B cell (primary cell): ENCODE measurements around the gene HOMER1. TPM values are rescaled to one million over a fixed set of nuclear protein-coding genes. Genes with fewer than 3 reads are reported as not detected.

Experiments
- ATAC-seq: fragments of 200-7000 bp; cut with Tn5 transposase; one replicate; pipeline ENCODE4 v1.10.0; 2021; ENCODE audit warnings: low read depth, mild to moderate bottlenecking, moderate number of reproducible peaks, moderate library complexity
- CTCF ChIA-PET: fragments of 350-600 bp; sonication (Branson Sonifier 250); formaldehyde crosslinking; loops from one replicate; lab custom pipeline; 2021; ENCODE audit warnings: antibody characterized with exemption, inconsistent platforms; lab: Charles Lee
- POLR2A ChIA-PET: fragments of 350-600 bp; sonication (Branson Sonifier 250); formaldehyde crosslinking; loops from one replicate; lab custom pipeline; 2021; ENCODE audit warnings: antibody characterized with exemption; lab: Charles Lee
- DNase-seq: peaks from one replicate; pipeline ENCODE4 v3.0.0; 2013
- H2AFZ ChIP-seq: 2 replicates; pipeline ENCODE4 v1.6.1; 2012; ENCODE audit warnings: mild to moderate bottlenecking, low read depth, low read length; ENCODE audit not compliant: insufficient read depth, poor library complexity, severe bottlenecking
- H3K27ac ChIP-seq, 2 donors: 1 replicate in 1 of 2; 2 replicates in 1 of 2; pipeline ENCODE4 v1.5.1; 2012 to 2013; ENCODE audit warnings: low read length in 2 of 2, mild to moderate bottlenecking in 2 of 2, moderate library complexity in 1 of 2
- H3K27me3 ChIP-seq, 4 experiments: fragments of 200-600 bp in 1 of 4; sonication (generic) in 1 of 4; replicated peaks in 1 of 4; 1 replicate in 2 of 4; 2 replicates in 2 of 4; pipeline versions ENCODE4 v1.6.1 to v1.7.0; 2013 to 2016; ENCODE audit warnings: low read length in 3 of 4, mild to moderate bottlenecking in 2 of 4, mixed read lengths in 1 of 4, moderate library complexity in 1 of 4; ENCODE audit not compliant: insufficient read depth in 4 of 4, control insufficient read depth in 3 of 4; ENCODE audit errors: control extremely low read depth in 1 of 4
- H3K36me3 ChIP-seq, 2 experiments: replicated peaks in 1 of 2; 1 replicate in 1 of 2; 2 replicates in 1 of 2; pipeline versions ENCODE4 v1.6.1 to v1.7.1; 2013; ENCODE audit warnings: low read length in 1 of 2; ENCODE audit not compliant: insufficient read depth in 2 of 2, control insufficient read depth in 1 of 2; ENCODE audit errors: control extremely low read depth in 1 of 2, extremely low read depth in 1 of 2
- H3K4me1 ChIP-seq, 2 donors: fragments of 200-600 bp in 1 of 2; sonication (generic) in 1 of 2; 1 replicate in 1 of 2; 2 replicates in 1 of 2; pipeline versions ENCODE4 v1.5.1 to v1.6.1; 2013 to 2017; ENCODE audit warnings: low read length in 2 of 2; ENCODE audit not compliant: control insufficient read depth in 2 of 2, insufficient read depth in 2 of 2
- H3K4me2 ChIP-seq: replicated peaks from 2 replicates; pipeline ENCODE3; 2012; ENCODE audit warnings: mild to moderate bottlenecking, low read depth, low read length; ENCODE audit not compliant: poor library complexity, severe bottlenecking
- H3K4me3 ChIP-seq, 5 experiments: fragments of 200-600 bp in 1 of 5; sonication (generic) in 1 of 5; 1 replicate in 3 of 5; 2 replicates in 2 of 5; pipeline versions ENCODE4 v1.5.1 to v1.7.0; 2011 to 2016; ENCODE audit warnings: low read length in 4 of 5, mild to moderate bottlenecking in 4 of 5, low read depth in 2 of 5, control low read depth in 1 of 5, moderate library complexity in 1 of 5; ENCODE audit not compliant: insufficient read depth in 1 of 5; ENCODE audit errors: control extremely low read depth in 1 of 5, extremely low read depth in 1 of 5
- H3K79me2 ChIP-seq: fragments of 200-600 bp; sonication (generic); one replicate; pipeline ENCODE4 v1.6.0; 2016; ENCODE audit warnings: low read length; ENCODE audit not compliant: control insufficient read depth, insufficient read depth
- H3K9ac ChIP-seq: fragments of 200-600 bp; sonication (generic); 2 replicates; pipeline ENCODE4 v1.6.1; 2017; ENCODE audit warnings: mild to moderate bottlenecking, low read length, moderate library complexity
- H3K9me3 ChIP-seq, 3 donors: one replicate each; pipeline versions ENCODE4 v1.6.1 to v1.7.1; 2013; ENCODE audit warnings: low read length in 2 of 3; ENCODE audit not compliant: control insufficient read depth in 2 of 3, insufficient read depth in 1 of 3; ENCODE audit errors: control extremely low read depth in 1 of 3
- H4K20me1 ChIP-seq: 2 replicates; pipeline ENCODE4 v1.6.0; 2012; ENCODE audit warnings: mild to moderate bottlenecking, low read length; ENCODE audit not compliant: insufficient read depth, control insufficient read depth, poor library complexity, severe bottlenecking
- H3K27ac Mint-ChIP-seq: one replicate; pipeline ENCODE4 v1.8.0; 2021; ENCODE audit warnings: mixed read lengths
- H3K27me3 Mint-ChIP-seq: one replicate; pipeline ENCODE4 v1.8.0; 2021; ENCODE audit warnings: mixed read lengths
- H3K4me1 Mint-ChIP-seq: one replicate; pipeline ENCODE4 v1.8.0; 2021; ENCODE audit warnings: mixed read lengths
- H3K4me3 Mint-ChIP-seq: one replicate; pipeline ENCODE4 v1.8.0; 2021; ENCODE audit warnings: mixed read lengths
- H3K9me3 Mint-ChIP-seq: one replicate; pipeline ENCODE4 v1.8.0; 2022; ENCODE audit warnings: mixed read lengths; ENCODE audit not compliant: insufficient read depth
- EZH2 ChIP-seq: IDR thresholded peaks from 2 replicates; pipeline ENCODE4 v1.6.1; 2012; ENCODE audit warnings: borderline replicate concordance, low read depth, mild to moderate bottlenecking, moderate library complexity, low read length; ENCODE audit not compliant: insufficient read depth, poor library complexity, severe bottlenecking
- WGBS: methylation state at CpG from one replicate; pipeline ENCODE4 v1.1.5; 2013; ENCODE audit warnings: missing lambda C conversion rate; ENCODE audit not compliant: insufficient coverage; 5-methylcytosine and 5-hydroxymethylcytosine counted together
- intact Hi-C: fragments of 100-400 bp; cut with micrococcal nuclease; formaldehyde crosslinking; loops from one replicate; pipeline ENCODE4 v1.10.0; 2022
- polyA minus RNA-seq: library from RNA; depleted of rRNA, polyadenylated mRNA; stranded (reverse); fragments of >200 nt; gene quantifications from 2 replicates; pipeline ENCODE4 v1.2.3, GENCODE V29; 2012
- polyA plus RNA-seq: library from polyadenylated mRNA; depleted of rRNA; stranded (reverse); fragments of >200 nt; gene quantifications from 2 replicates; pipeline ENCODE4 v1.2.3, GENCODE V29; 2012
- total RNA-seq, 2 donors: library from RNA; stranded (reverse); fragments of 120-200 nt in 1 of 2; gene quantifications; 1 replicate in 1 of 2; 2 replicates in 1 of 2; pipeline versions ENCODE4 v1.2.3 to v1.2.4, GENCODE V29; 2013 to 2022
- TF ChIP-seq, protein P1 (sequence below): fragments of 200-600 bp; IDR thresholded peaks from one replicate; pipeline ENCODE4 v1.8.0; 2022; ENCODE audit warnings: antibody characterized with exemption, mild to moderate bottlenecking

The HOMER1 gene, protein sequence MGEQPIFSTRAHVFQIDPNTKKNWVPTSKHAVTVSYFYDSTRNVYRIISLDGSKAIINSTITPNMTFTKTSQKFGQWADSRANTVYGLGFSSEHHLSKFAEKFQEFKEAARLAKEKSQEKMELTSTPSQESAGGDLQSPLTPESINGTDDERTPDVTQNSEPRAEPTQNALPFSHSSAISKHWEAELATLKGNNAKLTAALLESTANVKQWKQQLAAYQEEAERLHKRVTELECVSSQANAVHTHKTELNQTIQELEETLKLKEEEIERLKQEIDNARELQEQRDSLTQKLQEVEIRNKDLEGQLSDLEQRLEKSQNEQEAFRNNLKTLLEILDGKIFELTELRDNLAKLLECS
- total RNA-seq (4.1 and 5.4 TPM in 2 replicates), polyA plus RNA-seq (0.59 and 0.63 TPM in 2 replicates), polyA minus RNA-seq (3.6 and 9.3 TPM in 2 replicates)
- 9.8 TPM for total RNA-seq (2013)

DNA sequence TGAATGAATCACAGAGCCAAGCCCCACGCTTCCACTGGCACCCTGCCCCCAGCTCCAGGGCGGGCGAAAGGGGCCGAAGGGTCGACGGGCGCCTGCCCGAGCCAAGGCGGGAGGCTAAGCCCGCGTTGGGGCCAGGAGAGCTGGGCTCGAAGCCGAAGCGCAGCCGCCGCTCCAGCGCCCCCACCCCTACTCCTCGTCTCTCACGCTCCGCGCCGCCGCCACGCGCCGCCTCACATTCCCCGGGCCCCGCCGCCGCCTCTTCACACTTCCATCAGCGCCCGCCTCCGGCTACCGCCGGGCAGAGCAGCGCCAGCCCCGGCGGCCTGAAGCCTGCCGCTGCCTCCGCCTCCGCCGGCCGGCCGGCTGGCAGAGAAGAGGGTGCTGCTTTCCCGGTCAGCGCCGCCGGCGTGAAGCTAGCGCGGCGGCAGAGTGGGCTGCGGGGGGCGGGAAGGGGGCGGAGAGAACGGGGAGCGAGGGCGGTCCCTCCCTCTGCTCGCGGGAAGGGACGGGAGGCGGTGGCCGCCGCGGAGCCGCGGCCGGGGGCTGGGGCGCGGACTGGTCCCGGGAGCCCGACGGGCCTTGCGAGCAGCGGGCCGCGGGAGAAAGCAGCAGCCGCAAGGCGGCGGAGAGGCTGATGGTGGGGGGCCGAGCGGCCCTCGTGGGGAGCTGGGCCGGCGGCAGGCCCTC is at the start of gene HOMER1:
HOMER1 (minus strand) TSS at position 431 of the 687 bp plus-strand sequence. CDS start 1,360 bp downstream, outside the sequence.
- intact Hi-C loops = loop anchor here (1.0 to 5.0 kb wide), 5 partner anchors 98 to 1887 kb away; partner anchors contain the start of genes ARSB, MTX3, SCAMP1 and TENT2
- WGBS = under 1% methylated on average over 85 of the region's 85 CpGs
- Histone ChIP-seq H3K4me2 (peak within 1 kb of the TSS; percentile 98), H2AFZ (peak within 1 kb of the TSS; percentile 74), H3K79me2 (no peaks in the 10 kb centered on the region), H3K9ac (peak within 1 kb of the TSS; percentile 96), H3K36me3 (no peaks in the 10 kb centered on the region), H3K27ac (peak within 1 kb of the TSS; percentile 89 to 94), H4K20me1 (no peaks in the 10 kb centered on the region), H3K27me3 (peaks cover 5 to 31% (median 28%) of the 10 kb centered on the region in 4 experiments), H3K9me3 (peaks cover 0 to 4% (median 0%) of the 10 kb centered on the region in 3 donors), H3K4me3 (peak within 1 kb of the TSS; percentile 47 to 85 (median 76)), H3K4me1 (peaks cover 26 to 29% of the 10 kb centered on the region in 2 donors)
- peak within 1 kb of the TSS; percentile 100 for H3K27ac Mint-ChIP-seq
- peaks cover 36% of the 10 kb centered on the region for H3K4me1 Mint-ChIP-seq
- TF ChIP-seq, protein P1, sequence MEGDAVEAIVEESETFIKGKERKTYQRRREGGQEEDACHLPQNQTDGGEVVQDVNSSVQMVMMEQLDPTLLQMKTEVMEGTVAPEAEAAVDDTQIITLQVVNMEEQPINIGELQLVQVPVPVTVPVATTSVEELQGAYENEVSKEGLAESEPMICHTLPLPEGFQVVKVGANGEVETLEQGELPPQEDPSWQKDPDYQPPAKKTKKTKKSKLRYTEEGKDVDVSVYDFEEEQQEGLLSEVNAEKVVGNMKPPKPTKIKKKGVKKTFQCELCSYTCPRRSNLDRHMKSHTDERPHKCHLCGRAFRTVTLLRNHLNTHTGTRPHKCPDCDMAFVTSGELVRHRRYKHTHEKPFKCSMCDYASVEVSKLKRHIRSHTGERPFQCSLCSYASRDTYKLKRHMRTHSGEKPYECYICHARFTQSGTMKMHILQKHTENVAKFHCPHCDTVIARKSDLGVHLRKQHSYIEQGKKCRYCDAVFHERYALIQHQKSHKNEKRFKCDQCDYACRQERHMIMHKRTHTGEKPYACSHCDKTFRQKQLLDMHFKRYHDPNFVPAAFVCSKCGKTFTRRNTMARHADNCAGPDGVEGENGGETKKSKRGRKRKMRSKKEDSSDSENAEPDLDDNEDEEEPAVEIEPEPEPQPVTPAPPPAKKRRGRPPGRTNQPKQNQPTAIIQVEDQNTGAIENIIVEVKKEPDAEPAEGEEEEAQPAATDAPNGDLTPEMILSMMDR = peak; percentile 11
- TF ChIP-seq EZH2 = no peak
- ChIA-PET CTCF (interaction anchor here (1.3 to 1.6 kb wide), 2 partner anchors 13 to 98 kb away, joined by 3 to 4 read pairs; partner anchors contain the start of gene TENT2), POLR2A (interaction anchor here (0.6 to 1.0 kb wide), 5 partner anchors 9 to 1153 kb away, joined by 3 to 5 read pairs (median 3); partner anchors contain the start of gene SCAMP1)
- H3K4me3 Mint-ChIP-seq = peak within 1 kb of the TSS; percentile 100
- peak; percentile 71 for ATAC-seq
- no peaks in the 10 kb centered on the region for H3K9me3 Mint-ChIP-seq
- H3K27me3 Mint-ChIP-seq = peaks cover 29% of the 10 kb centered on the region
- DNase-seq = peak; percentile 85
